Measurements from ENCODE around the gene PLD6.
A peak's percentile ranks its signal among the peaks of the same experiment; 100 is the strongest.

The PLD6 gene

GRCh38 chr17:17170346-17170985, 35.7 kb downstream of the PLD6 start:
- DNase-seq (ENCODE audit: low spot score) (no peak), ATAC-seq (ENCODE audit: low read depth) (peak; percentile 23; the same call in 1 of the 3 replicates)
- peaks cover 2% of the 10 kb centered on the region for H3K4me1 ChIP-seq (ENCODE audit: insufficient read depth, poor library complexity, severe bottlenecking)
- peak overlapping the region; percentile 18 for H3K27ac ChIP-seq (ENCODE audit: poor library complexity, severe bottlenecking)
- no peaks in the 10 kb centered on the region for H3K27me3 ChIP-seq (ENCODE audit: insufficient read depth, poor library complexity, severe bottlenecking)
- peaks cover 93% of the 10 kb centered on the region for H3K36me3 ChIP-seq (ENCODE audit: low read depth)
- H3K4me3 ChIP-seq (ENCODE audit: severe bottlenecking): no peak overlapping the region
- no peaks in the 10 kb centered on the region for H3K9me3 ChIP-seq (ENCODE audit: severe bottlenecking)
- no peak for TF ChIP-seq CTCF (IDR thresholded peaks at IDR 0.05; ENCODE audit: poor library complexity, severe bottlenecking)

GRCh38 chr17:17169396-17169795, 36.7 kb downstream of the PLD6 start:
- no peaks in the 10 kb centered on the region for H3K27me3 ChIP-seq (ENCODE audit: insufficient read depth, poor library complexity, severe bottlenecking)
- ATAC-seq (ENCODE audit: low read depth) (no peak), DNase-seq (ENCODE audit: low spot score) (no peak)
- H3K9me3 ChIP-seq (ENCODE audit: severe bottlenecking): no peaks in the 10 kb centered on the region
- H3K4me1 ChIP-seq (ENCODE audit: insufficient read depth, poor library complexity, severe bottlenecking): peaks cover 2% of the 10 kb centered on the region
- no peak for TF ChIP-seq CTCF (IDR thresholded peaks at IDR 0.05; ENCODE audit: poor library complexity, severe bottlenecking)
- no peak overlapping the region for H3K27ac ChIP-seq (ENCODE audit: poor library complexity, severe bottlenecking)
- H3K4me3 ChIP-seq (ENCODE audit: severe bottlenecking): no peak overlapping the region
- peaks cover 91% of the 10 kb centered on the region for H3K36me3 ChIP-seq (ENCODE audit: low read depth)

- Histone ChIP-seq H3K9me3 (ENCODE audit: severe bottlenecking) (no peaks in the 10 kb centered on the region), H3K4me3 (ENCODE audit: severe bottlenecking) (no peak overlapping the region), H3K27me3 (ENCODE audit: insufficient read depth, poor library complexity, severe bottlenecking) (no peaks in the 10 kb centered on the region), H3K27ac (ENCODE audit: poor library complexity, severe bottlenecking) (no peak overlapping the region), H3K36me3 (ENCODE audit: low read depth) (peaks cover 91% of the 10 kb centered on the region), H3K4me1 (ENCODE audit: insufficient read depth, poor library complexity, severe bottlenecking) (peaks cover 2% of the 10 kb centered on the region)
- DNase-seq (ENCODE audit: low spot score): no peak
- no peak for ATAC-seq (ENCODE audit: low read depth)
- TF ChIP-seq CTCF (IDR thresholded peaks at IDR 0.05; ENCODE audit: poor library complexity, severe bottlenecking): no peak
Measured at GRCh38 chr17:17168401-17168800, 37.7 kb downstream of the PLD6 start.

GRCh38 chr17:17167986-17168385, 38.1 kb downstream of the PLD6 start:
- Histone ChIP-seq H3K36me3 (ENCODE audit: low read depth) (peaks cover 90% of the 10 kb centered on the region), H3K27ac (ENCODE audit: poor library complexity, severe bottlenecking) (no peak overlapping the region), H3K9me3 (ENCODE audit: severe bottlenecking) (no peaks in the 10 kb centered on the region), H3K4me1 (ENCODE audit: insufficient read depth, poor library complexity, severe bottlenecking) (peaks cover 2% of the 10 kb centered on the region), H3K4me3 (ENCODE audit: severe bottlenecking) (no peak overlapping the region), H3K27me3 (ENCODE audit: insufficient read depth, poor library complexity, severe bottlenecking) (no peaks in the 10 kb centered on the region)
- ATAC-seq (ENCODE audit: low read depth) (no peak), DNase-seq (ENCODE audit: low spot score) (no peak)
- no peak for TF ChIP-seq CTCF (IDR thresholded peaks at IDR 0.05; ENCODE audit: poor library complexity, severe bottlenecking)

- Histone ChIP-seq H3K4me3 (ENCODE audit: severe bottlenecking) (no peak overlapping the region), H3K27ac (ENCODE audit: poor library complexity, severe bottlenecking) (no peak overlapping the region), H3K27me3 (ENCODE audit: insufficient read depth, poor library complexity, severe bottlenecking) (no peaks in the 10 kb centered on the region), H3K36me3 (ENCODE audit: low read depth) (peaks cover 90% of the 10 kb centered on the region), H3K9me3 (ENCODE audit: severe bottlenecking) (no peaks in the 10 kb centered on the region), H3K4me1 (ENCODE audit: insufficient read depth, poor library complexity, severe bottlenecking) (peaks cover 2% of the 10 kb centered on the region)
- no peak for DNase-seq (ENCODE audit: low spot score)
- TF ChIP-seq CTCF (IDR thresholded peaks at IDR 0.05; ENCODE audit: poor library complexity, severe bottlenecking): no peak
- no peak for ATAC-seq (ENCODE audit: low read depth)
Measured at GRCh38 chr17:17167356-17167755, 38.8 kb downstream of the PLD6 start.
